HepG2 (cell line): ENCODE results near the gene MOXD1. TPM values are rescaled to one million over a fixed set of nuclear protein-coding genes. Genes with fewer than 3 reads are reported as not detected.

ENCODE experiments used
- ATAC-seq: fragments of 200-7000 bp; cut with Tn5 transposase; 3 replicates; pipeline ENCODE4 v1.9.1; 2020; ENCODE audit warnings: mild to moderate bottlenecking, moderate library complexity
- BruUV-seq: library from RNA; stranded (reverse); fragments of 400-500 nt; replicated peaks from 2 replicates; lab custom pipeline; 2021; lab: Mats Ljungman, UMichigan
- CTCF ChIA-PET: fragments of 300-600 bp; formaldehyde crosslinking; extraction: SDS; loops from one replicate; lab custom pipeline; 2021; ENCODE audit warnings: low total read pairs, inconsistent platforms, low intra/inter-chr PET ratio; lab: Yijun Ruan, JAX
- POLR2A ChIA-PET: fragments of 350-600 bp; sonication (Branson Sonifier 250); formaldehyde crosslinking; loops from one replicate; lab custom pipeline; 2020; ENCODE audit warnings: antibody characterized with exemption, inconsistent platforms; lab: Yijun Ruan, JAX
- DNase-seq: peaks from one replicate; pipeline ENCODE4 v3.0.0-alpha.2; 2015; ENCODE audit warnings: low spot score
- FAIRE-seq: peaks from 3 replicates; lab custom pipeline; 2011; peaks lifted over from hg19 to GRCh38; lab: Jason Lieb, UNC
- H2AFZ ChIP-seq: one replicate; pipeline ENCODE4 v1.6.1; 2011; ENCODE audit warnings: low read length, inconsistent platforms
- H3K27ac ChIP-seq: fragments of 300-600 bp; 3 replicates; pipeline ENCODE4 v1.8.0; 2011; ENCODE audit warnings: mixed run types, mild to moderate bottlenecking, mixed read lengths, low read length, inconsistent platforms; ENCODE audit not compliant: insufficient read depth; ENCODE audit errors: extremely low read length
- H3K27me3 ChIP-seq, 2 experiments: fragments of 200-600 bp in 1 of 2; 2 replicates in 1 of 2; 3 replicates in 1 of 2; pipeline versions ENCODE4 v1.6.0 to v1.8.0; 2011; ENCODE audit warnings: low read length in 2 of 2, mild to moderate bottlenecking in 2 of 2, moderate library complexity in 2 of 2, inconsistent platforms in 1 of 2; ENCODE audit not compliant: insufficient read depth in 2 of 2, control insufficient read depth in 1 of 2
- H3K36me3 ChIP-seq, 2 experiments: fragments of 200-600 bp in 1 of 2; replicated peaks in 1 of 2; 2 replicates in 1 of 2; 3 replicates in 1 of 2; pipeline versions ENCODE4 v1.5.1 to v1.8.0; 2011; ENCODE audit warnings: low read length in 2 of 2, inconsistent platforms in 1 of 2; ENCODE audit not compliant: insufficient read depth in 2 of 2, control insufficient read depth in 1 of 2
- H3K4me1 ChIP-seq: 2 replicates; pipeline ENCODE4 v1.5.1; 2012; ENCODE audit warnings: low read length, inconsistent platforms; ENCODE audit not compliant: insufficient read depth
- H3K4me2 ChIP-seq: 2 replicates; pipeline ENCODE4 v1.6.0; 2011; ENCODE audit warnings: low read depth, low read length, inconsistent platforms
- H3K4me3 ChIP-seq, 3 experiments: fragments of 200-600 bp in 1 of 3; sonication (generic), shearing (Covaris generic) in 1 of 3; replicated peaks in 1 of 3; 2 replicates each; pipeline ENCODE4 v1.5.1; 2011 to 2016; ENCODE audit warnings: low read length in 3 of 3, inconsistent platforms in 2 of 3, low read depth in 2 of 3, mild to moderate bottlenecking in 2 of 3, control low read depth in 1 of 3, mixed read lengths in 1 of 3; ENCODE audit not compliant: insufficient read depth in 1 of 3
- H3K79me2 ChIP-seq: one replicate; pipeline ENCODE4 v1.6.1; 2011; ENCODE audit warnings: low read length, inconsistent platforms; ENCODE audit not compliant: insufficient read depth
- H3K9ac ChIP-seq: 2 replicates; pipeline ENCODE4 v1.6.0; 2011; ENCODE audit warnings: mild to moderate bottlenecking, low read depth, low read length, inconsistent platforms; ENCODE audit not compliant: insufficient read depth
- H3K9me3 ChIP-seq: 2 replicates; pipeline ENCODE4 v1.5.1; 2012; ENCODE audit warnings: mild to moderate bottlenecking, low read length
- H4K20me1 ChIP-seq: 2 replicates; pipeline ENCODE4 v1.6.0; 2011; ENCODE audit warnings: inconsistent platforms, mild to moderate bottlenecking, low read length, moderate library complexity; ENCODE audit not compliant: insufficient read depth
- CENPT ChIP-seq: sonication (generic); formaldehyde crosslinking; IDR thresholded peaks from 2 replicates; pipeline ENCODE4 v1.8.0; 2022; ENCODE audit warnings: low read depth, mild to moderate bottlenecking, moderate library complexity, missing genetic modification reagents
- ELF4 ChIP-seq: sonication (generic); formaldehyde crosslinking; IDR thresholded peaks from 2 replicates; pipeline ENCODE4 v1.5.0; 2020; ENCODE audit warnings: missing genetic modification reagents, mild to moderate bottlenecking, moderate library complexity, borderline replicate concordance
- JUN ChIP-seq: sonication (generic); formaldehyde crosslinking; IDR thresholded peaks from 2 replicates; pipeline ENCODE4 v1.4.0; 2020; ENCODE audit warnings: mild to moderate bottlenecking, missing genetic modification reagents
- KDM2A ChIP-seq: sonication (generic); formaldehyde crosslinking; IDR thresholded peaks from 2 replicates; pipeline ENCODE4 v1.4.0; 2020; ENCODE audit warnings: low read depth, missing genetic modification reagents, borderline replicate concordance
- KLF6 ChIP-seq: IDR thresholded peaks from 2 replicates; pipeline ENCODE4 v1.8.0; 2016; ENCODE audit warnings: missing biosample characterization, missing genetic modification reagents
- MIXL1 ChIP-seq: IDR thresholded peaks from 2 replicates; pipeline ENCODE4 v1.6.1; 2016
- NFKB2 ChIP-seq: sonication (generic); formaldehyde crosslinking; IDR thresholded peaks from 2 replicates; pipeline ENCODE4 v1.4.0; 2020; ENCODE audit warnings: missing genetic modification reagents, borderline replicate concordance
- PPARG ChIP-seq: conservative IDR thresholded peaks from 2 replicates; pipeline ENCODE4 v1.6.1; 2016; ENCODE audit warnings: missing biosample characterization, missing genetic modification reagents
- SP1 ChIP-seq, 2 experiments: fragments of 450-650 bp in 1 of 2; sonication (generic) in 1 of 2; formaldehyde crosslinking in 1 of 2; IDR thresholded peaks; 2 replicates each; pipeline versions ENCODE4 v1.4.0 to v1.6.1; 2016 to 2020; ENCODE audit warnings: missing genetic modification reagents in 1 of 2
- YY1 ChIP-seq: IDR thresholded peaks from 2 replicates; pipeline ENCODE4 v1.6.1; 2011; ENCODE audit warnings: low read length, low read depth, moderate library complexity, mild to moderate bottlenecking; ENCODE audit not compliant: insufficient read depth, insufficient replicate concordance
- ZFX ChIP-seq: sonication (generic); formaldehyde crosslinking; IDR thresholded peaks from 2 replicates; pipeline ENCODE4 v1.4.0; 2020; ENCODE audit warnings: mild to moderate bottlenecking, low read depth, missing genetic modification reagents, moderate library complexity
- ZHX2 ChIP-seq, 2 experiments: sonication (generic) in 1 of 2; formaldehyde crosslinking in 1 of 2; IDR thresholded peaks; 2 replicates each; pipeline versions ENCODE4 v1.6.1 to v1.9.0; 2014 to 2022; ENCODE audit warnings: antibody characterized with exemption in 1 of 2, borderline replicate concordance in 1 of 2, inconsistent platforms in 1 of 2, low read depth in 1 of 2, missing genetic modification reagents in 1 of 2
- ZKSCAN8 ChIP-seq: IDR thresholded peaks from 2 replicates; pipeline ENCODE4 v1.6.1; 2016; ENCODE audit warnings: borderline replicate concordance, missing genetic modification reagents, missing compliant biosample characterization
- ZNF138 ChIP-seq: sonication (generic); formaldehyde crosslinking; IDR thresholded peaks from 2 replicates; pipeline ENCODE4 v1.5.0; 2020; ENCODE audit warnings: mild to moderate bottlenecking, low read depth, missing genetic modification reagents
- ZNF781 ChIP-seq: sonication (generic); formaldehyde crosslinking; IDR thresholded peaks from 2 replicates; pipeline ENCODE4 v1.5.1; 2020; ENCODE audit warnings: borderline replicate concordance, mild to moderate bottlenecking, missing genetic modification reagents; ENCODE audit errors: not compliant biosample characterization
- WGBS: methylation state at CpG from one replicate; pipeline ENCODE4 v1.1.6; 2017; ENCODE audit warnings: low lambda C conversion rate; 5-methylcytosine and 5-hydroxymethylcytosine counted together
- in situ Hi-C: cut with HindIII; loops from 2 replicates; pipeline ENCODE4 v1.10.0; 2017; ENCODE audit warnings: low pct_unique_long_range_greater_than_20kb; ENCODE audit not compliant: extremely low pct_ligation_motif_present
- intact Hi-C: fragments of 100-400 bp; cut with micrococcal nuclease; formaldehyde crosslinking; loops from one replicate; pipeline ENCODE4 v1.10.0; 2022; ENCODE audit not compliant: unreplicated experiment
- polyA plus RNA-seq, 8 experiments: library from polyadenylated mRNA; depleted of rRNA in 3 of 8; stranded (reverse) in 7 of 8; unstranded in 1 of 8; fragments of >200 nt; fragmentation: Illumina TruSeq in 4 of 8; extraction: Trizol in 4 of 8; gene quantifications; 2 replicates each; pipeline versions ENCODE4 v1.2.1 to v1.2.3, GENCODE V29; 2011 to 2016; ENCODE audit warnings: low read depth in 4 of 8, missing spikeins in 1 of 8, mixed read lengths in 1 of 8; ENCODE audit not compliant: insufficient read depth in 1 of 8
- total RNA-seq, 5 experiments: library from RNA; depleted of rRNA; stranded (reverse); fragments of >200 nt; fragmentation: Illumina TruSeq; extraction: Trizol; gene quantifications; 2 replicates each; pipeline ENCODE4 v1.2.3, GENCODE V29; 2016; ENCODE audit warnings: low read depth in 1 of 5

MOXD1 gene
- total and polyA plus RNA-seq, 2 of the 13 experiments (the other 11 are each of a cell fraction or from before 2014, with no cell fraction given), result 0.03 TPM; not detected in 1

- in situ Hi-C loops, result no loop called here
- POLR2A ChIA-PET, result no interaction called here
- BruUV-seq, result no TSS peak
Observed at GRCh38 chr6:132414761-132415160, 13.5 kb upstream of the MOXD1 start.

More at GRCh38 chr6:132414761-132415160, 13.5 kb upstream of the MOXD1 start:
- Histone ChIP-seq H4K20me1 (no peaks in the 10 kb centered on the region), H3K4me3 (no peak overlapping the region), H3K36me3 (no peaks in the 10 kb centered on the region), H3K9ac (no peak overlapping the region), H3K27me3 (0 out of 5 replicates have a peak, but pooled peaks cover 0 to 2% of the 10 kb centered on the region in 2 experiments), H2AFZ (no peak overlapping the region), H3K79me2 (no peaks in the 10 kb centered on the region), H3K4me2 (no peak overlapping the region), H3K27ac (no peak overlapping the region), H3K9me3 (no peaks in the 10 kb centered on the region), H3K4me1 (no peaks in the 10 kb centered on the region)
- intact Hi-C loops, result no loop called here
- TF ChIP-seq KLF6, result no peak
- TF ChIP-seq ZKSCAN8 (CRISPR knock-in tag), result no peak
- TF ChIP-seq YY1, result no peak
- TF ChIP-seq MIXL1 (CRISPR knock-in tag), result no peak
- no peak for TF ChIP-seq PPARG (CRISPR knock-in tag)
- no peak for TF ChIP-seq ZHX2 (IDR thresholded peaks at IDR 0.05; ENCODE audit: low read depth)
- no peak for TF ChIP-seq ZHX2 (CRISPR knock-in tag; IDR thresholded peaks at IDR 0.05; ENCODE audit: borderline replicate concordance)
- TF ChIP-seq KDM2A, result no peak
- TF ChIP-seq CENPT (CRISPR knock-in tag), result no peak
- TF ChIP-seq ZNF781 (CRISPR knock-in tag), result no peak
- no peak for TF ChIP-seq ZFX (CRISPR knock-in tag)
- no peak for TF ChIP-seq NFKB2
- no peak for TF ChIP-seq JUN (CRISPR knock-in tag)
- no peak for TF ChIP-seq ZNF138 (CRISPR knock-in tag)
- no peak for TF ChIP-seq ELF4 (CRISPR knock-in tag)
- no peak for TF ChIP-seq SP1 (IDR thresholded peaks at IDR 0.05)
- TF ChIP-seq SP1 (CRISPR knock-in tag; IDR thresholded peaks at IDR 0.05), result no peak
- DNase-seq, result no peak
- no peak for FAIRE-seq
- ATAC-seq, result no peak
- CTCF ChIA-PET, result no interaction called here
- WGBS, result 25% methylated on average over 5 of the region's 5 CpGs
